ENCODE data around the gene SLC16A5. TPM values are rescaled to one million over a fixed set of nuclear protein-coding genes. Genes with fewer than 3 reads are reported as not detected.
A peak's percentile ranks its signal among the peaks of the same experiment; 100 is the strongest.

SLC16A5 gene
- polyA plus RNA-seq, 4 donors = 23.5 to 35.4 (median 32.2) TPM

- Histone ChIP-seq H3K27ac (ENCODE audit: low read depth in 1 of 3, low read length in 2 of 3) (peak overlapping the region; percentile 76 to 85 (median 76)), H3K4me1 (ENCODE audit: control insufficient read depth in 3 of 3, insufficient read depth in 2 of 3, low read depth in 1 of 3, low read length in 2 of 3) (peaks cover 5 to 44% (median 7%) of the 10 kb centered on the region in 3 donors), H3K4me3 (ENCODE audit: low read depth in 1 of 3, low read length in 3 of 3) (peak overlapping the region in 2 of 3 donors; percentile 31 to 47), H3K27me3 (ENCODE audit: control insufficient read depth in 3 of 3, insufficient read depth in 3 of 3, low read length in 3 of 3) (no peaks in the 10 kb centered on the region), H3K9me3 (ENCODE audit: control insufficient read depth in 2 of 2, insufficient read depth in 1 of 2, low read depth in 1 of 2, low read length in 1 of 2) (no peaks in the 10 kb centered on the region), H3K36me3 (ENCODE audit: control insufficient read depth in 3 of 3, insufficient read depth in 2 of 3, low read depth in 1 of 3, low read length in 3 of 3) (no peaks in the 10 kb centered on the region)
- FAIRE-seq = no peak
- peak; percentile 78 to 88 for DNase-seq
- WGBS, 3 donors = 16 to 26% (median 23%) methylated on average over 28 to 30 of the region's 30 CpGs
Measured at GRCh38 chr17:75077072-75077495, 10.7 kb upstream of the SLC16A5 start.

DNA sequence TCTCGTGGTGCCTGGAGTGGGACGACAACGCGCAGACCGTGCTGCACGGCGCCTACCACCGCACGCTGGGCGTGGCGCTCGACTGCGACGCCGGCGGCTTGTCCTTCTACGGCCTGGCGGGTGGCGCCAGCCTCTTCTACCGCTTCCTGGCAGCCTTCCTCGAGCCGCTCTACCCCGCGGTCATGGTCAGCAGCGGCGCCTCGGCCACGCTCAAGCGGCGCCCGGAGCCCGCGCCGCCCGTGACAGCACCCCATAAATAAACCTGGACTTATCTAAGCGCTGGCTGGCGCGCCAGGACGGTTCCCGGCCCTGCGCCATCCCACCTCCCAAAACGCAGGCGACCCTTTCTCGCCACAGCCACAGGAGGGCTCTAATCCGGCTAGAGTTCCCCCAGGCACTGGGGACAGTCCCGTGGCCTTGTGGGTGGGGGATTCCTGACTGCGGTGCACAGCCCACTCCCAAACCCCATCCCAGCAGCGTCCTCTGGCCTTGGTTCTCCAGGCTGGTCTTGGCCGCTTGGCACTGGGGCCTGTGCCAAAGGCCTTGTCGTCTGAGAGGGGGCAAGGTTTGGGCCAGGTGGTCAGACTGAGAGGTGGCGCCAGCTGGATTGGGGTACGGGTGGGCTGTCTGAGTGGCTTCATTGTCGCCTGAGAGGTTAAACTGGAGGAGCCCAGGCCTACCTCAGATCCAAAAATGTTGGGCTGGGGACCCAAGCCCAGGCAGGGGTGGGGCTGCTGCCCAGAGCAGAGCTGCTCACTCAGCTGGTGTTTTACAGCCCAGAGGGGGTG lies 10.1 kb upstream of the SLC16A5 start:
- no peaks in the 10 kb centered on the region for H3K36me3 ChIP-seq (ENCODE audit: control insufficient read depth in 3 of 3, insufficient read depth in 2 of 3, low read depth in 1 of 3, low read length in 3 of 3)
- peaks cover 5 to 44% (median 7%) of the 10 kb centered on the region in 3 donors for H3K4me1 ChIP-seq (ENCODE audit: control insufficient read depth in 3 of 3, insufficient read depth in 2 of 3, low read depth in 1 of 3, low read length in 2 of 3)
- FAIRE-seq (no peak), DNase-seq (peak; percentile 57 to 62)
- peak overlapping the region; percentile 76 to 85 (median 76) for H3K27ac ChIP-seq (ENCODE audit: low read depth in 1 of 3, low read length in 2 of 3)
- H3K27me3 ChIP-seq (ENCODE audit: control insufficient read depth in 3 of 3, insufficient read depth in 3 of 3, low read length in 3 of 3) = no peaks in the 10 kb centered on the region
- H3K4me3 ChIP-seq (ENCODE audit: low read depth in 1 of 3, low read length in 3 of 3) = peak overlapping the region in 2 of 3 donors; percentile 31 to 47
- 7 to 10% (median 8%) methylated on average over 37 to 53 of the region's 53 CpGs for WGBS, 3 donors
- no peaks in the 10 kb centered on the region for H3K9me3 ChIP-seq (ENCODE audit: control insufficient read depth in 2 of 2, insufficient read depth in 1 of 2, low read depth in 1 of 2, low read length in 1 of 2)

- Histone ChIP-seq H3K27me3 (ENCODE audit: control insufficient read depth in 3 of 3, insufficient read depth in 3 of 3, low read length in 3 of 3) (no peaks in the 10 kb centered on the region), H3K27ac (ENCODE audit: low read depth in 1 of 3, low read length in 2 of 3) (peak overlapping the region in 2 of 3 donors; percentile 76), H3K4me1 (ENCODE audit: control insufficient read depth in 3 of 3, insufficient read depth in 2 of 3, low read depth in 1 of 3, low read length in 2 of 3) (peaks cover 5 to 44% (median 7%) of the 10 kb centered on the region in 3 donors), H3K4me3 (ENCODE audit: low read depth in 1 of 3, low read length in 3 of 3) (no peak overlapping the region), H3K36me3 (ENCODE audit: control insufficient read depth in 3 of 3, insufficient read depth in 2 of 3, low read depth in 1 of 3, low read length in 3 of 3) (no peaks in the 10 kb centered on the region), H3K9me3 (ENCODE audit: control insufficient read depth in 2 of 2, insufficient read depth in 1 of 2, low read depth in 1 of 2, low read length in 1 of 2) (no peaks in the 10 kb centered on the region)
- DNase-seq = peak; percentile 37 to 64
- no peak for FAIRE-seq
- 35 to 58% (median 49%) methylated on average over 17 of the region's 17 CpGs for WGBS, 3 donors
Measured at GRCh38 chr17:75078284-75079022, 9.3 kb upstream of the SLC16A5 start.

GRCh38 chr17:75079023-75079373 lies 8.8 kb upstream of the SLC16A5 start:
- WGBS, 3 donors = 71 to 81% (median 72%) methylated on average over 8 of the region's 8 CpGs
- FAIRE-seq (no peak), DNase-seq (no peak)
- Histone ChIP-seq H3K27ac (ENCODE audit: low read depth in 1 of 3, low read length in 2 of 3) (peak overlapping the region in 2 of 3 donors; percentile 76), H3K4me1 (ENCODE audit: control insufficient read depth in 3 of 3, insufficient read depth in 2 of 3, low read depth in 1 of 3, low read length in 2 of 3) (peaks cover 5 to 44% (median 7%) of the 10 kb centered on the region in 3 donors), H3K9me3 (ENCODE audit: control insufficient read depth in 2 of 2, insufficient read depth in 1 of 2, low read depth in 1 of 2, low read length in 1 of 2) (no peaks in the 10 kb centered on the region), H3K4me3 (ENCODE audit: low read depth in 1 of 3, low read length in 3 of 3) (no peak overlapping the region), H3K27me3 (ENCODE audit: control insufficient read depth in 3 of 3, insufficient read depth in 3 of 3, low read length in 3 of 3) (no peaks in the 10 kb centered on the region), H3K36me3 (ENCODE audit: control insufficient read depth in 3 of 3, insufficient read depth in 2 of 3, low read depth in 1 of 3, low read length in 3 of 3) (no peaks in the 10 kb centered on the region)

GRCh38 chr17:75081611-75082540 lies 5.9 kb upstream of the SLC16A5 start:
- FAIRE-seq (no peak), DNase-seq (no peak)
- Histone ChIP-seq H3K27me3 (ENCODE audit: control insufficient read depth in 3 of 3, insufficient read depth in 3 of 3, low read length in 3 of 3) (no peaks in the 10 kb centered on the region), H3K9me3 (ENCODE audit: control insufficient read depth in 2 of 2, insufficient read depth in 1 of 2, low read depth in 1 of 2, low read length in 1 of 2) (no peaks in the 10 kb centered on the region), H3K4me1 (ENCODE audit: control insufficient read depth in 3 of 3, insufficient read depth in 2 of 3, low read depth in 1 of 3, low read length in 2 of 3) (peaks cover 5 to 58% (median 6%) of the 10 kb centered on the region in 3 donors), H3K36me3 (ENCODE audit: control insufficient read depth in 3 of 3, insufficient read depth in 2 of 3, low read depth in 1 of 3, low read length in 3 of 3) (no peaks in the 10 kb centered on the region), H3K27ac (ENCODE audit: low read depth in 1 of 3, low read length in 2 of 3) (no peak overlapping the region), H3K4me3 (ENCODE audit: low read depth in 1 of 3, low read length in 3 of 3) (no peak overlapping the region)
- WGBS, 3 donors = 76 to 90% (median 85%) methylated on average over 13 of the region's 13 CpGs

DNA sequence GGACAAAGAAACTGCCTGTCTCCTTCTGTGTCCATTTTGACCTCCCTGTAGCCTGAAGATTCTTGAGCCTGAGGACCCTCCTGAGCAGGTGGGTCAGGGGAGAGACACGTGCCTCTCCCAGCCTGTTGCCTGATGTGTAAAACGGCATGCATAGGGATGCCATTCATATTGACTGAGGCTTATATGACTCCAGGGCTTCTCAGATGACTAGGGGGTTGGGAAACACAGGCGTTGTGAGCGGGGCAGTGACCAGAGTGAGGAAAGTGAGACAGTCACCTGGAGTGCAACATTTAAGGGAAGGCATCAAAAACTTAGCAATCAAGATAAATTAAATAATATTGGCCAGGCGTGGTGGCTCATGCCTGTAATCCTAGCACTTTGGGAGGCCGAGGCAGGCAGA lies 5.1 kb upstream of the SLC16A5 start:
- Histone ChIP-seq H3K4me3 (ENCODE audit: low read depth in 1 of 3, low read length in 3 of 3) (no peak overlapping the region), H3K9me3 (ENCODE audit: control insufficient read depth in 2 of 2, insufficient read depth in 1 of 2, low read depth in 1 of 2, low read length in 1 of 2) (no peaks in the 10 kb centered on the region), H3K27ac (ENCODE audit: low read depth in 1 of 3, low read length in 2 of 3) (no peak overlapping the region), H3K27me3 (ENCODE audit: control insufficient read depth in 3 of 3, insufficient read depth in 3 of 3, low read length in 3 of 3) (no peaks in the 10 kb centered on the region), H3K36me3 (ENCODE audit: control insufficient read depth in 3 of 3, insufficient read depth in 2 of 3, low read depth in 1 of 3, low read length in 3 of 3) (no peaks in the 10 kb centered on the region), H3K4me1 (ENCODE audit: control insufficient read depth in 3 of 3, insufficient read depth in 2 of 3, low read depth in 1 of 3, low read length in 2 of 3) (peaks cover 5 to 59% (median 6%) of the 10 kb centered on the region in 3 donors)
- WGBS, 3 donors = 83% methylated on average over 6 of the region's 6 CpGs
- DNase-seq = no peak
- no peak for FAIRE-seq

GRCh38 chr17:75084039-75084660 lies 3.6 kb upstream of the SLC16A5 start:
- FAIRE-seq = no peak
- Histone ChIP-seq H3K4me3 (ENCODE audit: low read depth in 1 of 3, low read length in 3 of 3) (no peak overlapping the region), H3K4me1 (ENCODE audit: control insufficient read depth in 3 of 3, insufficient read depth in 2 of 3, low read depth in 1 of 3, low read length in 2 of 3) (peaks cover 0 to 53% (median 0%) of the 10 kb centered on the region in 3 donors), H3K9me3 (ENCODE audit: control insufficient read depth in 2 of 2, insufficient read depth in 1 of 2, low read depth in 1 of 2, low read length in 1 of 2) (no peaks in the 10 kb centered on the region), H3K27me3 (ENCODE audit: control insufficient read depth in 3 of 3, insufficient read depth in 3 of 3, low read length in 3 of 3) (no peaks in the 10 kb centered on the region), H3K27ac (ENCODE audit: low read depth in 1 of 3, low read length in 2 of 3) (peak overlapping the region; percentile 23 to 50 (median 38)), H3K36me3 (ENCODE audit: control insufficient read depth in 3 of 3, insufficient read depth in 2 of 3, low read depth in 1 of 3, low read length in 3 of 3) (no peaks in the 10 kb centered on the region)
- DNase-seq = peak in 1 of 2 donors; percentile 72
- WGBS, 3 donors = 46 to 52% (median 51%) methylated on average over 14 of the region's 14 CpGs

Measured in small intestine (tissue), 7 donors.